ENCODE data around the gene SCLT1. TPM values are rescaled to one million over a fixed set of nuclear protein-coding genes. Genes with fewer than 3 reads are reported as not detected.

Gene SCLT1
- total RNA-seq, 2 experiments from 2014 or later, result 19.2 to 19.7 TPM

- peaks cover 5% of the 10 kb centered on the region for H3K36me3 Mint-ChIP-seq
- no peak overlapping the region for H3K4me3 Mint-ChIP-seq
- DNase-seq, result no peak
- no peaks in the 10 kb centered on the region for H3K4me1 Mint-ChIP-seq
- no peaks in the 10 kb centered on the region for H3K27me3 Mint-ChIP-seq
- H3K9me3 Mint-ChIP-seq, result no peaks in the 10 kb centered on the region
- no peak overlapping the region for H3K27ac Mint-ChIP-seq
These were observed 212.7 kb downstream of the SCLT1 start for GRCh38 chr4:128880662-128881061.

DNA sequence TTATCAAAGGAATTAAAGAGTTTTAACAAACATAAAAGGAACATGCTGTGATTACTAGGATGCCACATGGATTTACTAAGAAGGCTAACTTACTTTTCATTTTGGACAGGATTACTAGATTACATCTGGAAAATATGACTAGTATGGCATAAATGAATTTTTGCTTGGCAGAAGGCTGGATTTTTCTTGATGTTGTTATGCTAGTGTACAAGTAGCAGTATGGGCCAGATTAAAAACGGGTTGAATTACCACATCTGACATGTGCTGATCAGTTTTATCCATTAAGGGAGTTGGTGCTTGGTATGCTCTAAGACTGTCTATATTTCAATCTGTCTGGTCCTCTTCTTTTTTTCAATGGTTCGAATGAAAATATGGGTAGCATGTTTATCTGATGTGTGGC, 213.4 kb downstream of the SCLT1 start:
- H3K9me3 Mint-ChIP-seq, result no peaks in the 10 kb centered on the region
- no peak overlapping the region for H3K4me3 Mint-ChIP-seq
- H3K36me3 Mint-ChIP-seq, result peaks cover 5% of the 10 kb centered on the region
- H3K27me3 Mint-ChIP-seq, result no peaks in the 10 kb centered on the region
- H3K4me1 Mint-ChIP-seq, result no peaks in the 10 kb centered on the region
- H3K27ac Mint-ChIP-seq, result no peak overlapping the region
- no peak for DNase-seq

DNA sequence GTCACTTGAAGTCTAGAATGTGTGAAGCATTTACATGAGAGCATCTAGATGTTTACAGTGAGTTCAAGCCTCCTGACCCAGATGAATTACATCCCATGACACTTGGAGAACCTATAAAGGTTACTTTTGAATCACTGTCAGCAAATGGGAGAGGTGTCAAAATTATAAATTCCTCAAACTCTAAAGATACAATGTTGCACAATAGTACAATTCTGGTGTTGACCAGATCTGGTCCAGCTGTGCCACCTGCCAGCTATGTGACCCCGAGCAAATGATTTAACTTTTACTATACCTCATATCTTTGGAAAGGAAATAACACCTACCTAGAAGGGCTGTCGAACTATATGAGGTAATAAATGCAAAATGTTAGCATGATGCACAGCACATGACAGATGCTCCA, 214.1 kb downstream of the SCLT1 start:
- no peaks in the 10 kb centered on the region for H3K27me3 Mint-ChIP-seq
- H3K9me3 Mint-ChIP-seq, result no peaks in the 10 kb centered on the region
- no peaks in the 10 kb centered on the region for H3K4me1 Mint-ChIP-seq
- no peak overlapping the region for H3K4me3 Mint-ChIP-seq
- no peak for DNase-seq
- H3K36me3 Mint-ChIP-seq, result peaks cover 5% of the 10 kb centered on the region
- H3K27ac Mint-ChIP-seq, result no peak overlapping the region

DNA sequence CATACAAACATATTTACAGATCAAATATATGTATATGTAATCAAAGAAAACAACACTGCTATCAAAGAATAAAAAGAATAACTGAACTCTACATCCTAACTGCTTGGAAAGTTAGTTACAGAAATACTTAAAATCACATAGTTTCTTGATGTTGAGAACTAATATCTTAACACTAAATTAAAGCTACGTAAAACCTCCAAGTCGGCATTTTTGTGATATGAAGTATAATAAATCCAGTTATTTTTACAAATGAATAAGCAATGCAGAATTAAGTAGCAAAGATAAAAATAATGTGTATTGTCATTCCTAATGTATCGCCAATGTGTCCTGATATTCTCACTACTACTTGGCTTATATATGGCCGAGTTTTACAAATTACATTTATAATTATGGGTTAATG, 215.4 kb downstream of the SCLT1 start:
- no peak for DNase-seq
- H3K9me3 Mint-ChIP-seq, result no peaks in the 10 kb centered on the region
- H3K4me3 Mint-ChIP-seq, result no peak overlapping the region
- peaks cover 7% of the 10 kb centered on the region for H3K36me3 Mint-ChIP-seq
- no peak overlapping the region for H3K27ac Mint-ChIP-seq
- H3K27me3 Mint-ChIP-seq, result no peaks in the 10 kb centered on the region
- H3K4me1 Mint-ChIP-seq, result no peaks in the 10 kb centered on the region

GRCh38 chr4:128876200-128876599, 217.1 kb downstream of the SCLT1 start:
- DNase-seq, result no peak
- Mint-ChIP-seq H3K27me3 (no peaks in the 10 kb centered on the region), H3K4me3 (no peak overlapping the region), H3K9me3 (no peaks in the 10 kb centered on the region), H3K4me1 (no peaks in the 10 kb centered on the region), H3K27ac (no peak overlapping the region), H3K36me3 (peaks cover 14% of the 10 kb centered on the region)

GRCh38 chr4:128871948-128872347, 221.4 kb downstream of the SCLT1 start:
- Mint-ChIP-seq H3K36me3 (peaks cover 21% of the 10 kb centered on the region), H3K4me3 (no peak overlapping the region)

GRCh38 chr4:128869776-128870509, 223.4 kb downstream of the SCLT1 start:
- no peaks in the 10 kb centered on the region for H3K27me3 Mint-ChIP-seq
- DNase-seq, result no peak
- H3K9me3 Mint-ChIP-seq, result no peaks in the 10 kb centered on the region
- peak overlapping the region; percentile 57 for H3K27ac Mint-ChIP-seq
- peaks cover 27% of the 10 kb centered on the region for H3K36me3 Mint-ChIP-seq
- H3K4me1 Mint-ChIP-seq, result peaks cover 4% of the 10 kb centered on the region
- H3K4me3 Mint-ChIP-seq, result no peak overlapping the region

More at GRCh38 chr4:128871948-128872347, 221.4 kb downstream of the SCLT1 start:
- DNase-seq, result no peak
- Mint-ChIP-seq H3K27ac (no peak overlapping the region), H3K9me3 (no peaks in the 10 kb centered on the region), H3K4me1 (peaks cover 4% of the 10 kb centered on the region), H3K27me3 (no peaks in the 10 kb centered on the region)

DNA sequence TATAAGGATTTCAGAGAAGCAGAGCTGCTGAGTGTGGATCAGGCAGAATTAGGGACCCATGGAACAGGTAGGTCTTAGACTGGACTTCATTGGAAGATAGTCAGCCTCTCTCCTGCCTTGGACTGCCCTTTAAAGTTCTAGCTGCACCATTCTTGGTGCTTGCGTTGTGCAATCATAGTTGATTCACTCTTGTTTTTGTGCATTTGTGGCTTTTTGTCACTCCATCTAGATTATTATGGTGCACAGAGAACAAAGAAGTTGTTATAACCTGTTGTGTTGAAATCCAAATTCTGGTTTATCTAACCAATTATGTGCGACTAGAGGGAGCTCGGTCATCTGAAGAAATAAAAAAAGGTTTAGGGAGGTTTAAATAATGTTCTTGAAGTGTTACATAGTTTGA, 224.6 kb downstream of the SCLT1 start:
- no peak overlapping the region for H3K4me3 Mint-ChIP-seq
- no peak overlapping the region for H3K27ac Mint-ChIP-seq
- peaks cover 31% of the 10 kb centered on the region for H3K36me3 Mint-ChIP-seq
- H3K4me1 Mint-ChIP-seq, result peaks cover 4% of the 10 kb centered on the region
- H3K9me3 Mint-ChIP-seq, result no peaks in the 10 kb centered on the region
- no peaks in the 10 kb centered on the region for H3K27me3 Mint-ChIP-seq
- DNase-seq, result no peak

DNA sequence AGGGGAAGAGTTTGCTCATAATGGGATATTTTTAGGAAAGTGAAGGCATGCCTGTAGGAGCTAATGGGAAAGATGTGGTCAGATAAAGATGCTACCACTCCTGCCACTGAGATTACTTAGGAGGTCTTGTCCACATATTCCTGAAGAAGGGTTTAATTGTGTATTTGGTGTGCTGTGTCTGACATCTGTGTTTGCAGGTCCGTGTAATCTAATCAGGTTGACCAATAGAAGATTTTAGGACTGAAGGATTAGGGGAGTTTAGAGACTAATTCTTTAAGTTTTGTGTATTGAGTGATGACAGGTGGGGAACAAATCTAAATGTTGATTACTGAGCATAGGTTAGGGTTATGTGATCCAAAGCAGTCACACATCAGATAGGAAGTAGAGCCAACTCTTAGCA, 226.6 kb downstream of the SCLT1 start:
- H3K4me3 Mint-ChIP-seq, result no peak overlapping the region
- no peak for DNase-seq
- peaks cover 31% of the 10 kb centered on the region for H3K36me3 Mint-ChIP-seq
- H3K4me1 Mint-ChIP-seq, result peaks cover 23% of the 10 kb centered on the region
- no peak overlapping the region for H3K27ac Mint-ChIP-seq
- no peaks in the 10 kb centered on the region for H3K27me3 Mint-ChIP-seq
- H3K9me3 Mint-ChIP-seq, result no peaks in the 10 kb centered on the region

DNA sequence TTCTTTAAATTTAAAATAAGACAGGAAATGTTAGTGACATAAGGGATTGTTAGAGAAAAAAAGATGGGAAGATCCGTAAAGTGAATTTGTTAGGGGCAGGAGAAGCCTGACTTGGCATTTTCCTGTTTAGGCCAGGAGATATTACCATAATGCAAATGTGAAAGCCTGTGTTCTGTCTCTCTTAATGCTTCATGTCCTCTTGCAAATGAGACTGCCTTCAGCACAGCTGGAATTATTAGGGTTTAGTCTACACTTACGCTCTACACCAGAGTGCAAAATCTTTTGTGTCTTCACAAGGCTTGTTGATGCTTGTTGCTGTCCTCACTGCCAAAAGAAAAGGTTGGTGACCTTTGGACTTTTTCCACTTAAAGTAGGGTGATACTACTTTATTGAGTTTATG, 227.1 kb downstream of the SCLT1 start:
- Mint-ChIP-seq H3K9me3 (no peaks in the 10 kb centered on the region), H3K4me1 (peaks cover 27% of the 10 kb centered on the region), H3K27me3 (no peaks in the 10 kb centered on the region), H3K27ac (no peak overlapping the region), H3K36me3 (peaks cover 32% of the 10 kb centered on the region), H3K4me3 (no peak overlapping the region)
- DNase-seq, result no peak

DNA sequence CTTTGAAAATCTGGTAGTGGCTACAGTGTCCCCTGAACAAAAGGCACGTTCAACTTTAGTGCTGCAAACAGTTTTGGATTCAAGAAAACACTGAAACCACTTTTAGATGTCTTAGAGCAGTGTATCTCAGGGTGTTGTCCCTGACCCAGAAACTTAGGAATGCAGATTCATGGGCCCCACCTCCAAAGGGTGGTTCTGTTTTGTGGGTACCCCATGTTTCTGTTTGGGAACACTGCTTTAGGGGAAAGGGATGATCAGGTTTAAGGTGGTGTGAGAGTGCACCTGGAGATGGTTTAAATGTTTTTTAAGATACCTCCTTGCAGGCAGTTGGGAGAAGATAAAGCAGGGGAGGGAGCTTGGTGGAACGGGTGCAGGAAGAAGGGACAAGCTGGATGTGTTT, 228.2 kb downstream of the SCLT1 start:
- peaks cover 37% of the 10 kb centered on the region for H3K4me1 Mint-ChIP-seq
- peaks cover 33% of the 10 kb centered on the region for H3K36me3 Mint-ChIP-seq
- H3K4me3 Mint-ChIP-seq, result no peak overlapping the region
- H3K27me3 Mint-ChIP-seq, result no peaks in the 10 kb centered on the region
- no peaks in the 10 kb centered on the region for H3K9me3 Mint-ChIP-seq
- DNase-seq, result no peak
- peak overlapping the region; percentile 44 for H3K27ac Mint-ChIP-seq

- Mint-ChIP-seq H3K27ac (peak overlapping the region; percentile 85), H3K36me3 (peaks cover 44% of the 10 kb centered on the region), H3K4me1 (peaks cover 45% of the 10 kb centered on the region), H3K4me3 (no peak overlapping the region), H3K9me3 (no peaks in the 10 kb centered on the region), H3K27me3 (no peaks in the 10 kb centered on the region)
- peak; percentile 48 for DNase-seq
These were observed 229.8 kb downstream of the SCLT1 start for GRCh38 chr4:128863312-128864075.

DNA sequence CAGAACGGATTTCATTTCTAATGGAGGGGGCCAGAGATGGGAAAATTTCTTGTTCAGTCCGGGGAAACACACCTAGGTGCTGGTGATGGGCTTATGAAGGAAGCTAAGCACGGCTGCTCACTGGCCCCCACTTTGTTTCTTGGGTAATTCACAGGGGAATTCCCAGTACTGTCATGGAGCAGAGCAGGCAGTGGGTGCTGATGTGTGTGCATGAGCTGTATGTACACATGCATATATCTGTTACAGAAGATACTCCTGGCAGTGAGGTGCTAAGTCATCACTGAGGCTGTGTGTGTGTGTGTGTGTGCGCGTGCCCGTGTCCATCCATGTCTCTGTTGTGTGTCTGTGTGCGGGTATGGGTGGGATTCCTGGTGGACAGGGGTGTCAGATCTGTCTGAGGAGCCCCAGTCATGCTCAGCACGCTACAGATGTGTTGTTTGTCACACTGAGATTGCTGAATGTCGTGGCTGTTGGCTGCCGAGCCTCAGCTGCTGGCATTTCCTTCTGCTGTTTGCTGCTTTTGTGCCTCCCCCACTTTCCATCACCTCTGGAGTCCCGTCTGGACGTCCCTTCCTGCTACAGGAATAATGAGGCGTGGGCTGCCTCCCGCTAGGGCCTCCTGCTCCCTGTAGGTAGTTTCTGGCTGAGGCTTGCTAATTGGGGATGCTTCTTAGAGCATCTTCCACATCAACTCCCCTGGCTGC, 230.6 kb downstream of the SCLT1 start:
- Mint-ChIP-seq H3K27me3 (no peaks in the 10 kb centered on the region), H3K9me3 (no peaks in the 10 kb centered on the region), H3K4me3 (no peak overlapping the region), H3K36me3 (peaks cover 43% of the 10 kb centered on the region), H3K27ac (peak overlapping the region; percentile 85), H3K4me1 (peaks cover 45% of the 10 kb centered on the region)
- DNase-seq, result peak; percentile 24

GRCh38 chr4:128861856-128862518, 231.4 kb downstream of the SCLT1 start:
- H3K36me3 Mint-ChIP-seq, result peaks cover 43% of the 10 kb centered on the region
- peaks cover 45% of the 10 kb centered on the region for H3K4me1 Mint-ChIP-seq
- no peaks in the 10 kb centered on the region for H3K27me3 Mint-ChIP-seq
- no peaks in the 10 kb centered on the region for H3K9me3 Mint-ChIP-seq
- H3K4me3 Mint-ChIP-seq, result peak overlapping the region; percentile 27
- peak overlapping the region; percentile 85 for H3K27ac Mint-ChIP-seq
- DNase-seq, result no peak

Data from activated naive CD8-positive, alpha-beta T cell treated with anti-CD3 and anti-CD28 coated beads for 36 hours (primary cell).